Activated B cell treated with CpG ODN at 0.5 μM for 24 hours (primary cell): Measurements from ENCODE around the gene ANKRD11. TPM values are rescaled to one million over a fixed set of nuclear protein-coding genes. Genes with fewer than 3 reads are reported as not detected.

Experiments
- ATAC-seq: fragments of 200-7000 bp; cut with Tn5 transposase; one replicate; pipeline ENCODE4 v1.10.0; 2021; ENCODE audit warnings: low read depth, mild to moderate bottlenecking, moderate library complexity
- CTCF ChIA-PET: fragments of 350-600 bp; sonication (Branson Sonifier 250); formaldehyde crosslinking; loops from one replicate; lab custom pipeline; 2021; ENCODE audit warnings: antibody characterized with exemption; lab: Charles Lee
- POLR2A ChIA-PET: fragments of 350-600 bp; sonication (Branson Sonifier 250); formaldehyde crosslinking; loops from one replicate; lab custom pipeline; 2021; ENCODE audit warnings: antibody characterized with exemption; lab: Charles Lee
- DNase-seq: peaks from one replicate; pipeline ENCODE4 v3.0.0; 2022
- H3K27ac Mint-ChIP-seq: one replicate; pipeline ENCODE4 v1.8.0; 2020; ENCODE audit warnings: mixed read lengths
- H3K27me3 Mint-ChIP-seq: one replicate; pipeline ENCODE4 v1.8.0; 2021; ENCODE audit warnings: mixed read lengths
- H3K36me3 Mint-ChIP-seq: one replicate; pipeline ENCODE4 v1.8.0; 2021; ENCODE audit warnings: low read depth, mixed read lengths
- H3K4me1 Mint-ChIP-seq: one replicate; pipeline ENCODE4 v1.8.0; 2021; ENCODE audit warnings: mixed read lengths
- H3K4me3 Mint-ChIP-seq: one replicate; pipeline ENCODE4 v1.8.0; 2020; ENCODE audit warnings: mild to moderate bottlenecking, mixed read lengths
- H3K9me3 Mint-ChIP-seq: one replicate; pipeline ENCODE4 v1.8.0; 2020; ENCODE audit warnings: mixed read lengths
- intact Hi-C: fragments of 100-400 bp; cut with micrococcal nuclease; formaldehyde crosslinking; loops from one replicate; pipeline ENCODE4 v1.15.1; 2024
- total RNA-seq: library from RNA; stranded (reverse); gene quantifications from 2 replicates; pipeline ENCODE4 v1.2.3, GENCODE V29; 2022
- TF ChIP-seq, protein P1 (sequence below): fragments of 200-600 bp; IDR thresholded peaks from one replicate; pipeline ENCODE4 v1.8.0; 2022; ENCODE audit warnings: antibody characterized with exemption, mild to moderate bottlenecking

The ANKRD11 gene
- total RNA-seq, 1 donor from 2014 or later = 243 TPM

DNA sequence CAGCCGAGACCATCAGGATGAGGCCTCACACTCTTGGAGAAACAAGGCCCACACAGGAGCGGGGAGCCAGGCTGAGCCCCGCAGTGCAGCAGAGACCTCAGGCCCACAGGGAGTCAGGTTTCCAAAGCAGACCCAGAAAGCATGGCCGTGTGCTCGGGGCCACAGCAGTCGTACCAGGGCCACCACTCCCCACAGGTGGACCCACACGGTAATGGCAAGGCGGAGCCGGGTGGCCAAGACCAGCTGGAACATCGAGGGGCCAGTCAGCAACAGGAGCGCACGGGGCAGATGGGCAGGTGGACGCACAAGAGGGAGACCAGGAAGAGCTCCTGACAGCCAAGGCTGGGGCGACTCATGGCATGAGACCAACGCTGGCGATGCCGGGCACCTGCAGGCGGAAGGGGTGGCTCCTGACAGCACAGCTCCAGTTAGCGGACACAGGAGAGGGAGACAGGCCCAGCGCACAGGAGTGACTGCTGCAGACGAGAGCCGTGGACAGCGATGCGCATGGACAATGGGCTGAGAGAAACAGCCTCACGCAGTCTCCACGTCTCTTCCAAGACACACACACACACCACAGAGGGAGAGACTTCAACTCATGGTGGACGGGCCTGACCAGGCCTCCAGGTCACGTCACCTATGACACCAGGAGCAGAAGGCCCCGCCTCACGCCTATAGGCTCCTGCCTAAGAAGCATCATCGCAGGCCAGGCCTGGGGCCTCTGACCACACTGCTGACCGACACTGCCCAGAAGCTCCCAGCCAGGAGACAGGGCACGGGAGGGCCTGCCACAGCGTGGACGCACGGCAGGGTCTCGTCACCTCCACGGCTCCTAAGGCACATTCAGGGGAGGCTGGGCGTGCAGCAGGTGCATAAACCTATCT is 214.3 kb downstream of the ANKRD11 start:
- peaks cover 77% of the 10 kb centered on the region for H3K36me3 Mint-ChIP-seq
- no peak overlapping the region for H3K27ac Mint-ChIP-seq
- no peaks in the 10 kb centered on the region for H3K27me3 Mint-ChIP-seq
- no peaks in the 10 kb centered on the region for H3K9me3 Mint-ChIP-seq
- no peak overlapping the region for H3K4me3 Mint-ChIP-seq
- DNase-seq (no peak), ATAC-seq (no peak)
- POLR2A ChIA-PET = no interaction called here
- no peaks in the 10 kb centered on the region for H3K4me1 Mint-ChIP-seq
- TF ChIP-seq, protein P1, sequence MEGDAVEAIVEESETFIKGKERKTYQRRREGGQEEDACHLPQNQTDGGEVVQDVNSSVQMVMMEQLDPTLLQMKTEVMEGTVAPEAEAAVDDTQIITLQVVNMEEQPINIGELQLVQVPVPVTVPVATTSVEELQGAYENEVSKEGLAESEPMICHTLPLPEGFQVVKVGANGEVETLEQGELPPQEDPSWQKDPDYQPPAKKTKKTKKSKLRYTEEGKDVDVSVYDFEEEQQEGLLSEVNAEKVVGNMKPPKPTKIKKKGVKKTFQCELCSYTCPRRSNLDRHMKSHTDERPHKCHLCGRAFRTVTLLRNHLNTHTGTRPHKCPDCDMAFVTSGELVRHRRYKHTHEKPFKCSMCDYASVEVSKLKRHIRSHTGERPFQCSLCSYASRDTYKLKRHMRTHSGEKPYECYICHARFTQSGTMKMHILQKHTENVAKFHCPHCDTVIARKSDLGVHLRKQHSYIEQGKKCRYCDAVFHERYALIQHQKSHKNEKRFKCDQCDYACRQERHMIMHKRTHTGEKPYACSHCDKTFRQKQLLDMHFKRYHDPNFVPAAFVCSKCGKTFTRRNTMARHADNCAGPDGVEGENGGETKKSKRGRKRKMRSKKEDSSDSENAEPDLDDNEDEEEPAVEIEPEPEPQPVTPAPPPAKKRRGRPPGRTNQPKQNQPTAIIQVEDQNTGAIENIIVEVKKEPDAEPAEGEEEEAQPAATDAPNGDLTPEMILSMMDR = no peak
- CTCF ChIA-PET = no interaction called here
- intact Hi-C loops = no loop called here

DNA sequence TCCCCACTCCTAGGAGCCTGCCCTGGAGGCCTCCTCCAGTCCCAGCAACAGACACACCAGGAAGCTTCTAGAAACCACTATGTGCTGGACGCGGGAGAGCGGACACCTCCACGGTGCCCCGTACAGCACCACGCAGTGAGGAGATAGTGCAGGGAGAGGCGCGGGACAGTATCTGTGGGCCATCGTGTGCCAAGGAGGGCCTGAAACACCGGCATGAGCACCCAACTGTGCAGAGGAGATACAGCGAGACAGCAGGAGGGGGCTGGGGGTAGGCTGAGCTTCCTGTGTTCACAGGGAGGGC is 215.1 kb downstream of the ANKRD11 start:
- Mint-ChIP-seq H3K4me3 (no peak overlapping the region), H3K36me3 (peaks cover 84% of the 10 kb centered on the region)

DNA sequence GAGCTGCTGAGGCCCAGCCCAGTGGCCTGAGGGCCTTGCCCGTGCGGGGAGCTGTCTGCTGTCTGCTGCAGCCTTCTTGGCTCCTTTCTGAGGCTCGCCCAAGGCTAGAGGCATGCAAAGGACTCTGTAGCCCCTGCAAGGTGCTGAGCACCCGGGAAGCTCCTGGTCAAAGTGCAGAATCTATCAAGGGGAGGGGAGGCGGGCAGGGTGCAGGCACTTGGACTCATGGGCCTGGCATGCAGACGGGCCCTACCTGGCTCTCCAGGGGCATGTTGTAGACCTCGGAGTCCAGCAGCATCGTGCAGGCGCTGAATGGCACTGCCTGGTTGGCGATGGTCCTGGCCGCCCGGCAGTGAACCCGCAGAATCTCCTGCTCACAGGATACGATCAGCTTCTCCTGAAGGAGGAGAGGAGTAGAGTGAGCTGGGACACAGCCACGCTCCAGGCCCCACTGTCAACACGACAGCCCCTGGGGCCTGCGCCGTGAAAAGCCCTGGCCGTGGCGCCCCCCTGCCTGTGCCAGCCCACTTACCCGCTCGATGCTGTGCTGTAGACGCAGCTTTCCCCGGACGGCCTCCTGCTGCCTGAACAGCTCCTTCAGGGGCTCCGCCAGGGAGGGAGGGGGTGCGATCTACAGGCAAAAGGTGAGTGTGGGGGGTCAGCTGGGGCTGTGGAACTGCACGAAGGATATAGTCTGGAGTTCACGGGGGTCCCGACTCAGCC is 215.6 kb downstream of the ANKRD11 start:
- ChIA-PET CTCF (no interaction called here), POLR2A (no interaction called here)
- no peaks in the 10 kb centered on the region for H3K4me1 Mint-ChIP-seq
- H3K36me3 Mint-ChIP-seq = peaks cover 88% of the 10 kb centered on the region
- ATAC-seq (no peak), DNase-seq (no peak)
- H3K9me3 Mint-ChIP-seq = no peaks in the 10 kb centered on the region
- TF ChIP-seq, protein P1 = no peak
- H3K4me3 Mint-ChIP-seq = no peak overlapping the region
- no peak overlapping the region for H3K27ac Mint-ChIP-seq
- no peaks in the 10 kb centered on the region for H3K27me3 Mint-ChIP-seq
- intact Hi-C loops = no loop called here

More for the DNA sequence above, 215.1 kb downstream of the ANKRD11 start:
- Mint-ChIP-seq H3K27me3 (no peaks in the 10 kb centered on the region), H3K27ac (no peak overlapping the region), H3K9me3 (no peaks in the 10 kb centered on the region), H3K4me1 (no peaks in the 10 kb centered on the region)
- intact Hi-C loops = no loop called here
- no peak for DNase-seq
- no peak for ATAC-seq
- ChIA-PET CTCF (no interaction called here), POLR2A (no interaction called here)
- TF ChIP-seq, protein P1 = no peak

DNA sequence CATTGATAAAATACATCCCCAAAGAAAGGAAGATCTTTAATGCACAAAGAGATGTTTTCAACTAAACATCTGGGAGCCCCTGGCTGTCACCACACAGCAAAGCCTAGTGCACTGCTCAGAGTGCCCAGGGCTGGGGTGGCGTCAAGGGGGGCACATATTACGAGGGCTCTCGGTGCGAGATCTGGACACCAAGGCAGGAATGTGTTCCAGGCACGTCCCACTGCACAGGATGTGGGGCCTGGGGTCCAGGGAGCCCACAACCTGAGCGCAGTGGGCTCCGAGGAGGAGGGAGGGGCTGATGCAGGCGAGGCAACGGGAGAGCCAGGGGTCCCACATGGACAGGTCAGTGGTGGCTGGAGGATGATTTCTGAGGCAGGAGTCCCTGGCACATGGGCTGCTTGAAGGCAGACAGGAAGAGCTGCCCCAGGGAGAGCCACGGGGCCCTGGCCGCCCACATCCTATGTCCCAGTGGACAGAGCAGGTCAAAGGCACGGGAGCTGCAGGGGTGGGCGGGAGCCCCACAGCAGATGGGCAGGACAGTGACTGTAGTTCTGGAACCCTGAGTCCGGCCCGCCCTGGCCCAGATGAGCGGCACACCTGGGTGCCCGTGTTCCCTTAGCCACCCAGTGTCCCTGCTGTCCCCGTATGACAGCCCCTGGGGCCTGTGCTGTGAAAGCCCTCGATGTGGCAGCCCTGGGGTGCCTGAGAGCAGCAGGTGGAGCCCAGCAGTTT is 216.5 kb downstream of the ANKRD11 start:
- H3K9me3 Mint-ChIP-seq = no peaks in the 10 kb centered on the region
- intact Hi-C loops = no loop called here
- H3K36me3 Mint-ChIP-seq = peaks cover 96% of the 10 kb centered on the region
- H3K4me1 Mint-ChIP-seq = no peaks in the 10 kb centered on the region
- ATAC-seq = no peak
- no peak for DNase-seq
- H3K4me3 Mint-ChIP-seq = no peak overlapping the region
- CTCF ChIA-PET = no interaction called here
- H3K27ac Mint-ChIP-seq = no peak overlapping the region
- H3K27me3 Mint-ChIP-seq = no peaks in the 10 kb centered on the region
- TF ChIP-seq, protein P1 = no peak
- POLR2A ChIA-PET = no interaction called here

DNA sequence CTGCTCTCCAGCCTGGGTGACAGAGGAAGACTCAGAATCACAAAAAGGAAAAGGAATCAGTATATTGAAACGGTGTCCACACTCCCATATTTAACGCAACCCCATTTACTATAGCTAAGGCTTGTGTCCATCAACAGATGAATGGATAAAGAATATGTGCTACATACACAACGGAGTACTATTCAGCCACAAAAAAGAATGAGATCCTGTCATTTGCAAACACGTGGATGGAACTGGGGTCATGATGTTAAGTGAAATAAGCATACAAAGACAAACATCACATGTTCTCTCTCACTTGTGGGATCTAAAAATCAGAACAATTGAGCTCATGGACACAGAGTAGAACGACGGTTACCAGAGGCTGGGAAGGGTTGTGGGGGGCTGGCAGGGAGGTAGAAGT is 217.7 kb downstream of the ANKRD11 start:
- no peaks in the 10 kb centered on the region for H3K9me3 Mint-ChIP-seq
- no peaks in the 10 kb centered on the region for H3K4me1 Mint-ChIP-seq
- ATAC-seq (no peak), DNase-seq (no peak)
- TF ChIP-seq, protein P1 = no peak
- POLR2A ChIA-PET = no interaction called here
- no peak overlapping the region for H3K27ac Mint-ChIP-seq
- peaks cover 87% of the 10 kb centered on the region for H3K36me3 Mint-ChIP-seq
- intact Hi-C loops = no loop called here
- no peaks in the 10 kb centered on the region for H3K27me3 Mint-ChIP-seq
- CTCF ChIA-PET = no interaction called here
- H3K4me3 Mint-ChIP-seq = no peak overlapping the region
